Prostate gland (tissue), 2 donors: Measurements from ENCODE around the gene POLDIP2.

ENCODE experiments used
- POLR2A ChIP-seq: fragments of 450-650 bp; IDR thresholded peaks from one replicate; pipeline ENCODE4 v1.6.1; 2016; ENCODE audit warnings: antibody characterized with exemption, mild to moderate bottlenecking
- POLR2AphosphoS5 ChIP-seq: sonication (generic); formaldehyde crosslinking; IDR thresholded peaks from one replicate; pipeline ENCODE4 v1.6.1; 2017; ENCODE audit warnings: antibody characterized with exemption
- TF ChIP-seq, protein P1 (sequence below), 4 experiments: fragments of 200-600 bp in 2 of 4; fragments of 450-650 bp in 2 of 4; sonication (generic) in 2 of 4; IDR thresholded peaks; 1 replicate in 3 of 4; 2 replicates in 1 of 4; pipeline ENCODE4 v1.5.1; 2016 to 2019; ENCODE audit warnings: antibody characterized with exemption in 4 of 4, mild to moderate bottlenecking in 2 of 4, moderate library complexity in 2 of 4

DNA sequence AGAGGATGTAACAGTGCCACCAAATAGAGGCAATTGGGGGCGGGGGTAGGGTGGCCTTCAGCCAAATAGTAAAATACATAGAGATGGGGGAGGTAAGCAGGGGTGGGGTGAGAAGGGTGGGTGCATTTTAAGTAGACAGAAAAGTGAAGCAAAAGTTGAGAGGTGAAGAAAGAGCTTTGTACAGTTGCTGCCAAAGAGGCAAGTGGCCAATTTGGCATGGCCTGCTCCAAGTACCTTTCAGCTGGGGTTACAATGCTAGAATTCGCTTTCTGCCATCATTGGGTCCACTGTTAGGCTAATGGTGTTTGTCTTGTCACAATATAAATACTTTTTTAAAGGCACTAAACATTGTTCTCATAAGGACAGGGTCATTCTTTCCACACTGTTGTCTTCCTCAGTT, 43.5 kb downstream of the POLDIP2 start:
- TF ChIP-seq POLR2AphosphoS5 (no peak), POLR2A (no peak)
- TF ChIP-seq, protein P1, sequence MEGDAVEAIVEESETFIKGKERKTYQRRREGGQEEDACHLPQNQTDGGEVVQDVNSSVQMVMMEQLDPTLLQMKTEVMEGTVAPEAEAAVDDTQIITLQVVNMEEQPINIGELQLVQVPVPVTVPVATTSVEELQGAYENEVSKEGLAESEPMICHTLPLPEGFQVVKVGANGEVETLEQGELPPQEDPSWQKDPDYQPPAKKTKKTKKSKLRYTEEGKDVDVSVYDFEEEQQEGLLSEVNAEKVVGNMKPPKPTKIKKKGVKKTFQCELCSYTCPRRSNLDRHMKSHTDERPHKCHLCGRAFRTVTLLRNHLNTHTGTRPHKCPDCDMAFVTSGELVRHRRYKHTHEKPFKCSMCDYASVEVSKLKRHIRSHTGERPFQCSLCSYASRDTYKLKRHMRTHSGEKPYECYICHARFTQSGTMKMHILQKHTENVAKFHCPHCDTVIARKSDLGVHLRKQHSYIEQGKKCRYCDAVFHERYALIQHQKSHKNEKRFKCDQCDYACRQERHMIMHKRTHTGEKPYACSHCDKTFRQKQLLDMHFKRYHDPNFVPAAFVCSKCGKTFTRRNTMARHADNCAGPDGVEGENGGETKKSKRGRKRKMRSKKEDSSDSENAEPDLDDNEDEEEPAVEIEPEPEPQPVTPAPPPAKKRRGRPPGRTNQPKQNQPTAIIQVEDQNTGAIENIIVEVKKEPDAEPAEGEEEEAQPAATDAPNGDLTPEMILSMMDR (IDR thresholded peaks at IDR 0.05), result no peak
